HCT116 (cell line): ENCODE results near the gene EXOC4. TPM values are rescaled to one million over a fixed set of nuclear protein-coding genes. Genes with fewer than 3 reads are reported as not detected.

Experiments
- ATAC-seq: fragments of 200-7000 bp; cut with Tn5 transposase; 2 replicates; pipeline ENCODE4 v1.9.1; 2020; ENCODE audit warnings: mild to moderate bottlenecking, moderate library complexity
- BruUV-seq: library from RNA; stranded (reverse); fragments of 400-500 nt; replicated peaks from 2 replicates; lab custom pipeline; 2021; lab: Mats Ljungman, UMichigan
- CTCF ChIA-PET: fragments of 300-600 bp; sonication (Branson Sonifier 250); formaldehyde crosslinking; loops from one replicate; lab custom pipeline; 2021; ENCODE audit warnings: antibody characterized with exemption; lab: Charles Lee
- POLR2A ChIA-PET: fragments of 300-600, 350-600 bp; sonication (Branson Sonifier 250); formaldehyde crosslinking; loops from one replicate; lab custom pipeline; 2021; ENCODE audit warnings: antibody characterized with exemption; lab: Charles Lee
- RAD21 ChIA-PET, 2 experiments: fragments of 300-600 bp; sonication (Branson Sonifier 250); formaldehyde crosslinking; loops; one replicate each; lab custom pipeline; 2023; ENCODE audit warnings: low total read pairs in 2 of 2; ENCODE audit not compliant: uncharacterized antibody in 2 of 2, unreplicated experiment in 2 of 2, low non-redundant PET in 1 of 2; lab: Charles Lee
- DNase-seq: peaks from one replicate; pipeline ENCODE4 v3.0.0-alpha.2; 2010; ENCODE audit warnings: low read depth, low spot score
- H2AFZ ChIP-seq: fragments of 200-600 bp; shearing (Covaris generic), sonication (generic); 2 replicates; pipeline ENCODE4 v1.6.1; 2017; ENCODE audit warnings: low read depth, mixed run types, mixed read lengths, antibody characterized with exemption, low read length; ENCODE audit not compliant: poor library complexity, severe bottlenecking
- H3K27ac ChIP-seq: 2 replicates; pipeline ENCODE4 v1.5.1; 2012; ENCODE audit warnings: low read depth, low read length
- H3K27me3 ChIP-seq: fragments of 200-600 bp; sonication (generic); 2 replicates; pipeline ENCODE4 v1.6.1; 2016; ENCODE audit warnings: mixed run types, low read length, mixed read lengths; ENCODE audit not compliant: insufficient read depth
- H3K36me3 ChIP-seq, 2 experiments: fragments of 200-500 bp in 1 of 2; fragments of 200-600 bp in 1 of 2; sonication (Bioruptor generic) in 1 of 2; sonication (generic) in 1 of 2; 2 replicates each; pipeline versions ENCODE4 v1.5.1 to v1.6.1; 2014 to 2016; ENCODE audit warnings: low read length in 2 of 2, inconsistent platforms in 1 of 2, mixed read lengths in 1 of 2, mixed run types in 1 of 2; ENCODE audit not compliant: insufficient read depth in 2 of 2, control insufficient read depth in 1 of 2
- H3K4me1 ChIP-seq, 2 experiments: fragments of 200-600 bp in 1 of 2; sonication (generic) in 1 of 2; 2 replicates each; pipeline versions ENCODE4 v1.5.1 to v1.6.1; 2012 to 2017; ENCODE audit warnings: low read length in 2 of 2, inconsistent platforms in 1 of 2, mild to moderate bottlenecking in 1 of 2, mixed read lengths in 1 of 2, mixed run types in 1 of 2, moderate library complexity in 1 of 2; ENCODE audit not compliant: insufficient read depth in 2 of 2, control insufficient read depth in 1 of 2
- H3K4me2 ChIP-seq: fragments of 200-600 bp; sonication (generic); 2 replicates; pipeline ENCODE4 v1.6.1; 2017; ENCODE audit warnings: mixed run types, low read length, mixed read lengths
- H3K4me3 ChIP-seq, 2 experiments: fragments of 200-600 bp in 1 of 2; sonication (generic) in 1 of 2; replicated peaks in 1 of 2; 2 replicates each; pipeline ENCODE4 v1.5.1; 2011 to 2016; ENCODE audit warnings: low read length in 2 of 2, control low read depth in 1 of 2, low read depth in 1 of 2, mild to moderate bottlenecking in 1 of 2, mixed read lengths in 1 of 2, mixed run types in 1 of 2
- H3K79me2 ChIP-seq: fragments of 200-600 bp; sonication (generic); 2 replicates; pipeline ENCODE4 v1.6.1; 2017; ENCODE audit warnings: mild to moderate bottlenecking, mixed run types, low read length, moderate library complexity, mixed read lengths; ENCODE audit not compliant: insufficient read depth
- H3K9ac ChIP-seq: fragments of 200-600 bp; sonication (generic); 2 replicates; pipeline ENCODE4 v1.6.1; 2016; ENCODE audit warnings: low read length, mixed read lengths
- H3K9me2 ChIP-seq: fragments of 200-600 bp; sonication (generic), shearing (Covaris generic); 2 replicates; pipeline ENCODE4 v1.6.1; 2017; ENCODE audit warnings: mixed run types, mild to moderate bottlenecking, moderate library complexity; ENCODE audit not compliant: insufficient read depth
- H3K9me3 ChIP-seq, 2 experiments: fragments of 200-500 bp in 1 of 2; fragments of 200-600 bp in 1 of 2; sonication (Bioruptor generic) in 1 of 2; sonication (generic) in 1 of 2; 2 replicates each; pipeline ENCODE4 v1.6.1; 2014 to 2017; ENCODE audit warnings: low read length in 2 of 2, mixed read lengths in 2 of 2, inconsistent platforms in 1 of 2, low read depth in 1 of 2, mild to moderate bottlenecking in 1 of 2, mixed run types in 1 of 2, moderate library complexity in 1 of 2; ENCODE audit not compliant: control insufficient read depth in 1 of 2, insufficient read depth in 1 of 2
- H4K20me1 ChIP-seq: fragments of 200-600 bp; sonication (generic), shearing (Covaris generic); 2 replicates; pipeline ENCODE4 v1.6.1; 2017; ENCODE audit warnings: mixed run types, mild to moderate bottlenecking, moderate library complexity; ENCODE audit not compliant: insufficient read depth
- CBX3 ChIP-seq: IDR thresholded peaks from 2 replicates; pipeline ENCODE4 v1.6.1; 2012; ENCODE audit warnings: low read depth
- CEBPB ChIP-seq: IDR thresholded peaks from 2 replicates; pipeline ENCODE4 v1.6.1; 2012; ENCODE audit warnings: low read depth
- EGR1 ChIP-seq: IDR thresholded peaks from 2 replicates; pipeline ENCODE4 v1.6.1; 2012; ENCODE audit warnings: low read depth
- ELF1 ChIP-seq: IDR thresholded peaks from 2 replicates; pipeline ENCODE4 v1.6.1; 2012; ENCODE audit warnings: low read depth, borderline replicate concordance
- EZH2 ChIP-seq: fragments of 200-600 bp; sonication (generic); IDR thresholded peaks from 2 replicates; pipeline ENCODE4 v1.6.1; 2017; ENCODE audit warnings: antibody characterized with exemption, mixed run types
- EZH2phosphoT487 ChIP-seq: fragments of 200-600 bp; IDR thresholded peaks from 2 replicates; pipeline ENCODE4 v1.6.1; 2018; ENCODE audit warnings: antibody characterized with exemption, borderline replicate concordance
- FOSL1 ChIP-seq: IDR thresholded peaks from 2 replicates; pipeline ENCODE4 v1.6.1; 2012; ENCODE audit warnings: low read depth
- POLR2AphosphoS5 ChIP-seq: IDR thresholded peaks from 2 replicates; pipeline ENCODE4 v1.6.1; 2011; ENCODE audit warnings: mild to moderate bottlenecking, low read depth, low read length, moderate library complexity
- SP1 ChIP-seq: IDR thresholded peaks from 2 replicates; pipeline ENCODE4 v1.6.1; 2012; ENCODE audit warnings: low read depth
- SRF ChIP-seq: IDR thresholded peaks from 2 replicates; pipeline ENCODE4 v1.6.1; 2012; ENCODE audit warnings: low read depth
- TCF7L2 ChIP-seq: IDR thresholded peaks from 2 replicates; pipeline ENCODE4 v1.7.0; 2011; ENCODE audit warnings: borderline replicate concordance, inconsistent platforms; ENCODE audit not compliant: insufficient read depth, insufficient read length; ENCODE audit errors: extremely low read depth
- ZNF274 ChIP-seq: fragments of 200-500 bp; sonication (Bioruptor generic); IDR thresholded peaks from 2 replicates; pipeline ENCODE4 v1.6.1; 2014; ENCODE audit warnings: mild to moderate bottlenecking, low read depth, low read length, inconsistent platforms
- intact Hi-C: fragments of 100-400 bp; cut with micrococcal nuclease; formaldehyde crosslinking; loops from 2 replicates; pipeline ENCODE4 v1.10.0; 2022
- total RNA-seq: library from RNA; stranded (reverse); gene quantifications from one replicate; pipeline ENCODE4 v1.2.1, GENCODE V29; 2021; ENCODE audit not compliant: unreplicated experiment
- TF ChIP-seq, protein P1 (sequence below), 3 experiments: fragments of 200-600 bp in 1 of 3; sonication (generic) in 1 of 3; IDR thresholded peaks in 2 of 3; conservative IDR thresholded peaks in 1 of 3; 2 replicates each; pipeline ENCODE4 v1.5.1; 2012 to 2017; ENCODE audit warnings: low read depth in 2 of 3, low read length in 2 of 3, antibody characterized with exemption in 1 of 3, borderline replicate concordance in 1 of 3, control low read depth in 1 of 3, mild to moderate bottlenecking in 1 of 3, mixed read lengths in 1 of 3, mixed run types in 1 of 3, moderate library complexity in 1 of 3; ENCODE audit not compliant: insufficient read depth in 1 of 3
- TF ChIP-seq, protein P2 (sequence below): IDR thresholded peaks from 2 replicates; pipeline ENCODE4 v1.6.1; 2012; ENCODE audit warnings: low read depth
- TF ChIP-seq, protein P3 (sequence below): IDR thresholded peaks from 2 replicates; pipeline ENCODE4 v1.6.1; 2011; ENCODE audit warnings: mild to moderate bottlenecking, low read length, moderate library complexity; ENCODE audit not compliant: insufficient replicate concordance; ENCODE audit errors: extremely low read depth

The EXOC4 gene
- total RNA-seq, 1 experiment from 2014 or later, result 40.3 TPM

DNA sequence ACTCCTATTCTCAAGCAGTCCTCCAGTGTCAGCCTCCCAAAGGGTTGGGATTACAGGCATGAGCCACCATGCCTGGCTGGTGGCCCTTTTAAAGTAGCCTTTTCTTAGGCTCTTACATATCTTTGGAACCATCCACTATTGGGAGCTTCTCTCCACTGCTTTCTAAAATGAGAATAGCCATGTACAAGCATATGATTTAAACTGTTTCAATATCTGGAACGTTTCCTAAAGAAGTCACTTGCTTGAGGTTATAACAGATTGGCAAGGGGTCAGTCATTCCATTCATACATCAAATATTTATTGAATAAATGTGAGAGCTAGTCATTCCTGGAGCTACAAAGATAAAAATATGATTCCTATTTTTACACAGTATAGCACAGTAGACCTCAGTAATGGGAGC lies 776.9 kb downstream of the EXOC4 start:
- POLR2A ChIA-PET, result no interaction called here
- H3K27me3 ChIP-seq, result no peaks in the 10 kb centered on the region
- DNase-seq, result no peak
- BruUV-seq, result no TSS peak
- no peak overlapping the region for H3K27ac ChIP-seq
- H3K9me3 ChIP-seq, result no peaks in the 10 kb centered on the region
- TF ChIP-seq POLR2AphosphoS5 (no peak), EZH2phosphoT487 (no peak), EZH2 (no peak), FOSL1 (no peak), CBX3 (no peak), SP1 (no peak), CEBPB (no peak), EGR1 (no peak), ELF1 (no peak), TCF7L2 (no peak), ZNF274 (no peak), SRF (no peak)
- TF ChIP-seq, protein P1, sequence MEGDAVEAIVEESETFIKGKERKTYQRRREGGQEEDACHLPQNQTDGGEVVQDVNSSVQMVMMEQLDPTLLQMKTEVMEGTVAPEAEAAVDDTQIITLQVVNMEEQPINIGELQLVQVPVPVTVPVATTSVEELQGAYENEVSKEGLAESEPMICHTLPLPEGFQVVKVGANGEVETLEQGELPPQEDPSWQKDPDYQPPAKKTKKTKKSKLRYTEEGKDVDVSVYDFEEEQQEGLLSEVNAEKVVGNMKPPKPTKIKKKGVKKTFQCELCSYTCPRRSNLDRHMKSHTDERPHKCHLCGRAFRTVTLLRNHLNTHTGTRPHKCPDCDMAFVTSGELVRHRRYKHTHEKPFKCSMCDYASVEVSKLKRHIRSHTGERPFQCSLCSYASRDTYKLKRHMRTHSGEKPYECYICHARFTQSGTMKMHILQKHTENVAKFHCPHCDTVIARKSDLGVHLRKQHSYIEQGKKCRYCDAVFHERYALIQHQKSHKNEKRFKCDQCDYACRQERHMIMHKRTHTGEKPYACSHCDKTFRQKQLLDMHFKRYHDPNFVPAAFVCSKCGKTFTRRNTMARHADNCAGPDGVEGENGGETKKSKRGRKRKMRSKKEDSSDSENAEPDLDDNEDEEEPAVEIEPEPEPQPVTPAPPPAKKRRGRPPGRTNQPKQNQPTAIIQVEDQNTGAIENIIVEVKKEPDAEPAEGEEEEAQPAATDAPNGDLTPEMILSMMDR (IDR thresholded peaks at IDR 0.05 in 2 of 3, conservative IDR thresholded peaks at IDR 0.05 in 1 of 3; ENCODE audit: borderline replicate concordance in 1 of 3, insufficient read depth in 1 of 3, low read depth in 2 of 3, low read length in 2 of 3), result no peak
- TF ChIP-seq, protein P2, sequence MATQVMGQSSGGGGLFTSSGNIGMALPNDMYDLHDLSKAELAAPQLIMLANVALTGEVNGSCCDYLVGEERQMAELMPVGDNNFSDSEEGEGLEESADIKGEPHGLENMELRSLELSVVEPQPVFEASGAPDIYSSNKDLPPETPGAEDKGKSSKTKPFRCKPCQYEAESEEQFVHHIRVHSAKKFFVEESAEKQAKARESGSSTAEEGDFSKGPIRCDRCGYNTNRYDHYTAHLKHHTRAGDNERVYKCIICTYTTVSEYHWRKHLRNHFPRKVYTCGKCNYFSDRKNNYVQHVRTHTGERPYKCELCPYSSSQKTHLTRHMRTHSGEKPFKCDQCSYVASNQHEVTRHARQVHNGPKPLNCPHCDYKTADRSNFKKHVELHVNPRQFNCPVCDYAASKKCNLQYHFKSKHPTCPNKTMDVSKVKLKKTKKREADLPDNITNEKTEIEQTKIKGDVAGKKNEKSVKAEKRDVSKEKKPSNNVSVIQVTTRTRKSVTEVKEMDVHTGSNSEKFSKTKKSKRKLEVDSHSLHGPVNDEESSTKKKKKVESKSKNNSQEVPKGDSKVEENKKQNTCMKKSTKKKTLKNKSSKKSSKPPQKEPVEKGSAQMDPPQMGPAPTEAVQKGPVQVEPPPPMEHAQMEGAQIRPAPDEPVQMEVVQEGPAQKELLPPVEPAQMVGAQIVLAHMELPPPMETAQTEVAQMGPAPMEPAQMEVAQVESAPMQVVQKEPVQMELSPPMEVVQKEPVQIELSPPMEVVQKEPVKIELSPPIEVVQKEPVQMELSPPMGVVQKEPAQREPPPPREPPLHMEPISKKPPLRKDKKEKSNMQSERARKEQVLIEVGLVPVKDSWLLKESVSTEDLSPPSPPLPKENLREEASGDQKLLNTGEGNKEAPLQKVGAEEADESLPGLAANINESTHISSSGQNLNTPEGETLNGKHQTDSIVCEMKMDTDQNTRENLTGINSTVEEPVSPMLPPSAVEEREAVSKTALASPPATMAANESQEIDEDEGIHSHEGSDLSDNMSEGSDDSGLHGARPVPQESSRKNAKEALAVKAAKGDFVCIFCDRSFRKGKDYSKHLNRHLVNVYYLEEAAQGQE, result no peak
- TF ChIP-seq, protein P3, sequence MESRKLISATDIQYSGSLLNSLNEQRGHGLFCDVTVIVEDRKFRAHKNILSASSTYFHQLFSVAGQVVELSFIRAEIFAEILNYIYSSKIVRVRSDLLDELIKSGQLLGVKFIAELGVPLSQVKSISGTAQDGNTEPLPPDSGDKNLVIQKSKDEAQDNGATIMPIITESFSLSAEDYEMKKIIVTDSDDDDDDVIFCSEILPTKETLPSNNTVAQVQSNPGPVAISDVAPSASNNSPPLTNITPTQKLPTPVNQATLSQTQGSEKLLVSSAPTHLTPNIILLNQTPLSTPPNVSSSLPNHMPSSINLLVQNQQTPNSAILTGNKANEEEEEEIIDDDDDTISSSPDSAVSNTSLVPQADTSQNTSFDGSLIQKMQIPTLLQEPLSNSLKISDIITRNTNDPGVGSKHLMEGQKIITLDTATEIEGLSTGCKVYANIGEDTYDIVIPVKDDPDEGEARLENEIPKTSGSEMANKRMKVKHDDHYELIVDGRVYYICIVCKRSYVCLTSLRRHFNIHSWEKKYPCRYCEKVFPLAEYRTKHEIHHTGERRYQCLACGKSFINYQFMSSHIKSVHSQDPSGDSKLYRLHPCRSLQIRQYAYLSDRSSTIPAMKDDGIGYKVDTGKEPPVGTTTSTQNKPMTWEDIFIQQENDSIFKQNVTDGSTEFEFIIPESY, result no peak
- TF ChIP-seq, all 23 proteins: peak for 0
- no peaks in the 10 kb centered on the region for H3K9me2 ChIP-seq
- intact Hi-C loops, result no loop called here
- 0 out of 4 replicates have a peak, but pooled peaks cover 0 to 2% of the 10 kb centered on the region in 2 experiments for H3K4me1 ChIP-seq
- no peaks in the 10 kb centered on the region for H3K79me2 ChIP-seq
- RAD21 ChIA-PET, result no interaction called here
- no peak overlapping the region for H3K9ac ChIP-seq
- no peak for ATAC-seq
- H3K4me2 ChIP-seq, result no peak overlapping the region
- no peaks in the 10 kb centered on the region for H3K36me3 ChIP-seq
- H3K4me3 ChIP-seq, result no peak overlapping the region
- no peaks in the 10 kb centered on the region for H4K20me1 ChIP-seq
- CTCF ChIA-PET, result no interaction called here
- H2AFZ ChIP-seq, result no peak overlapping the region
